ENCODE measurements around the gene DOK1. TPM values are rescaled to one million over a fixed set of nuclear protein-coding genes. Genes with fewer than 3 reads are reported as not detected.

Gene DOK1
- total RNA-seq, 1 donor = 89.8 TPM

DNA sequence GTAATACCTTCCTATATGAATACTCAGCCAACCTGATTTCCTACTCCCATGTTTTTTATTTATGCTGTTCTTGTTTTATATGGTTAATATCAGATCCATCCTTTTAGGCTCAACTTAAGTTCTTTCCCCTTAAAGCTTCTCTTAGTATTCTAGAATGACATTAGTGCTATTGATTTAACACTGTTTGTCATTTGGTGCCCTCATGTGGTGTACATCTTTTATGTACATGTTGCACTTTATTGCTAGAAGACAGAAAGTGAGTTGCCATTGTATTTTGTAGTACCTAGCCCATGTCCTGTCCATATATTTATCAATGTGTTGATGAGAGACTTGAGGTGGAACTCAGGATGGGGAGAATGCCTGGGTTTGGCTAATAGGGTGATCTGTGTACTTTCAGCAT, 22.3 kb upstream of the DOK1 start:
- TF ChIP-seq, protein P1, sequence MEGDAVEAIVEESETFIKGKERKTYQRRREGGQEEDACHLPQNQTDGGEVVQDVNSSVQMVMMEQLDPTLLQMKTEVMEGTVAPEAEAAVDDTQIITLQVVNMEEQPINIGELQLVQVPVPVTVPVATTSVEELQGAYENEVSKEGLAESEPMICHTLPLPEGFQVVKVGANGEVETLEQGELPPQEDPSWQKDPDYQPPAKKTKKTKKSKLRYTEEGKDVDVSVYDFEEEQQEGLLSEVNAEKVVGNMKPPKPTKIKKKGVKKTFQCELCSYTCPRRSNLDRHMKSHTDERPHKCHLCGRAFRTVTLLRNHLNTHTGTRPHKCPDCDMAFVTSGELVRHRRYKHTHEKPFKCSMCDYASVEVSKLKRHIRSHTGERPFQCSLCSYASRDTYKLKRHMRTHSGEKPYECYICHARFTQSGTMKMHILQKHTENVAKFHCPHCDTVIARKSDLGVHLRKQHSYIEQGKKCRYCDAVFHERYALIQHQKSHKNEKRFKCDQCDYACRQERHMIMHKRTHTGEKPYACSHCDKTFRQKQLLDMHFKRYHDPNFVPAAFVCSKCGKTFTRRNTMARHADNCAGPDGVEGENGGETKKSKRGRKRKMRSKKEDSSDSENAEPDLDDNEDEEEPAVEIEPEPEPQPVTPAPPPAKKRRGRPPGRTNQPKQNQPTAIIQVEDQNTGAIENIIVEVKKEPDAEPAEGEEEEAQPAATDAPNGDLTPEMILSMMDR (IDR thresholded peaks at IDR 0.05; ENCODE audit: extremely low read depth, low read depth, low read length) = peak; percentile 38
- no peak overlapping the region for H3K27ac ChIP-seq (ENCODE audit: low read depth, low read length)
- H4K20me1 ChIP-seq (ENCODE audit: insufficient read depth, low read length) = peaks cover 13% of the 10 kb centered on the region
- H3K79me2 ChIP-seq (ENCODE audit: insufficient read depth, low read length) = peaks cover 47% of the 10 kb centered on the region
- no peaks in the 10 kb centered on the region for H3K27me3 ChIP-seq (ENCODE audit: insufficient read depth, low read length)
- H3K4me2 ChIP-seq (ENCODE audit: insufficient read depth, low read length) = peak overlapping the region; percentile 99
- DNase-seq (ENCODE audit: insufficient read length, low spot score, missing footprints) = peak; percentile 92
- no peaks in the 10 kb centered on the region for H3K9me3 ChIP-seq (ENCODE audit: low read depth, low read length)
- H3K4me1 ChIP-seq (ENCODE audit: insufficient read depth, low read length) = peaks cover 29% of the 10 kb centered on the region
- peaks cover 53% of the 10 kb centered on the region for H3K36me3 ChIP-seq (ENCODE audit: insufficient read depth, low read length)
- H3K4me3 ChIP-seq (ENCODE audit: insufficient read depth, low read length) = no peak overlapping the region
- no peak overlapping the region for H2AFZ ChIP-seq (ENCODE audit: low read length)

DNA sequence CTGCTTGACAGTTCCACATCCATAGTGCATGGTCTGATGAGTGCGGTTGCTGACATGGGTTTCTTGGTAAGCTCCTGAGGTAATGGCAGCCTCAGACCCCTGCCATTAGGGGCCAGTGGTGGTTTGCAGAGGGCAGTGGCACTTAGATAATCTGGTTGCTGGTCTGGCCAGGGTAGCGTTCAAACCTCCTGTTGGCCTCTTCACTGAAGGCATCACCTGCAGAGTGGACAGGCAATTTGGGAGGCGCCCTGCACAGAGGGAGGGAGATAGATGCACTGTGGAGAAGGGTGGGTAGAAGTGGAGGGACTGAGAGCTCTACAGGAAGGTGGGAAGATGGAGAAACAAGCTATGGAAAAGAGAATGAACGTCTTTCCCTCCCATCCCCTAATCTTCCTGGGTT, 21.1 kb upstream of the DOK1 start:
- no peak for DNase-seq (ENCODE audit: insufficient read length, low spot score, missing footprints)
- H3K36me3 ChIP-seq (ENCODE audit: insufficient read depth, low read length) = peaks cover 54% of the 10 kb centered on the region
- H3K4me1 ChIP-seq (ENCODE audit: insufficient read depth, low read length) = peaks cover 22% of the 10 kb centered on the region
- H3K4me3 ChIP-seq (ENCODE audit: insufficient read depth, low read length) = no peak overlapping the region
- H2AFZ ChIP-seq (ENCODE audit: low read length) = no peak overlapping the region
- H3K79me2 ChIP-seq (ENCODE audit: insufficient read depth, low read length) = peaks cover 39% of the 10 kb centered on the region
- no peaks in the 10 kb centered on the region for H3K9me3 ChIP-seq (ENCODE audit: low read depth, low read length)
- H3K4me2 ChIP-seq (ENCODE audit: insufficient read depth, low read length) = no peak overlapping the region
- H4K20me1 ChIP-seq (ENCODE audit: insufficient read depth, low read length) = peaks cover 7% of the 10 kb centered on the region
- TF ChIP-seq, protein P1 (IDR thresholded peaks at IDR 0.05; ENCODE audit: extremely low read depth, low read depth, low read length) = no peak
- H3K27me3 ChIP-seq (ENCODE audit: insufficient read depth, low read length) = no peaks in the 10 kb centered on the region
- no peak overlapping the region for H3K27ac ChIP-seq (ENCODE audit: low read depth, low read length)

DNA sequence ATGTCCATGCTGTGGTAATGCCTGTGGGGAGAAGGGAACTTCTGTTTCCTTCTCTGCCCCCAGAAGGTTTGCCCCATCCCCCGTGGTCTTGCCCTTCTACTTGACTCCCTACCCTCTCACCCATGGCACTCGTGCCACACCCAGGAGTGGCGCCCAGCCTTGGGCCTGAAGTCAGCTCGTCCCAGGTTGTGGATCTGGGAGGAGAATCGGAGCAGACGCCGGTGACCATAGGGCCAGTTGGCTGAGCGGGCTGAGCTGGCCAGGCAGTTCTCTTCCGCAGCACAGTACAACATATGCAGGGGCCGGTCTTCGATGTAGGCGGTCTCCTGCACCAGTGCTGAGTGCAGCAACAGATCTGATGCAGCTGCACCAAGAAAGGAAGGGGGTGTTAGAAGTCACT, 20.1 kb upstream of the DOK1 start:
- peaks cover 62% of the 10 kb centered on the region for H3K36me3 ChIP-seq (ENCODE audit: insufficient read depth, low read length)
- peaks cover 15% of the 10 kb centered on the region for H3K4me1 ChIP-seq (ENCODE audit: insufficient read depth, low read length)
- no peak overlapping the region for H3K4me2 ChIP-seq (ENCODE audit: insufficient read depth, low read length)
- TF ChIP-seq, protein P1 (IDR thresholded peaks at IDR 0.05; ENCODE audit: extremely low read depth, low read depth, low read length) = no peak
- DNase-seq (ENCODE audit: insufficient read length, low spot score, missing footprints) = peak; percentile 37
- H4K20me1 ChIP-seq (ENCODE audit: insufficient read depth, low read length) = no peaks in the 10 kb centered on the region
- no peaks in the 10 kb centered on the region for H3K27me3 ChIP-seq (ENCODE audit: insufficient read depth, low read length)
- peaks cover 30% of the 10 kb centered on the region for H3K79me2 ChIP-seq (ENCODE audit: insufficient read depth, low read length)
- no peak overlapping the region for H3K27ac ChIP-seq (ENCODE audit: low read depth, low read length)
- no peak overlapping the region for H2AFZ ChIP-seq (ENCODE audit: low read length)
- no peak overlapping the region for H3K4me3 ChIP-seq (ENCODE audit: insufficient read depth, low read length)
- no peaks in the 10 kb centered on the region for H3K9me3 ChIP-seq (ENCODE audit: low read depth, low read length)

DNA sequence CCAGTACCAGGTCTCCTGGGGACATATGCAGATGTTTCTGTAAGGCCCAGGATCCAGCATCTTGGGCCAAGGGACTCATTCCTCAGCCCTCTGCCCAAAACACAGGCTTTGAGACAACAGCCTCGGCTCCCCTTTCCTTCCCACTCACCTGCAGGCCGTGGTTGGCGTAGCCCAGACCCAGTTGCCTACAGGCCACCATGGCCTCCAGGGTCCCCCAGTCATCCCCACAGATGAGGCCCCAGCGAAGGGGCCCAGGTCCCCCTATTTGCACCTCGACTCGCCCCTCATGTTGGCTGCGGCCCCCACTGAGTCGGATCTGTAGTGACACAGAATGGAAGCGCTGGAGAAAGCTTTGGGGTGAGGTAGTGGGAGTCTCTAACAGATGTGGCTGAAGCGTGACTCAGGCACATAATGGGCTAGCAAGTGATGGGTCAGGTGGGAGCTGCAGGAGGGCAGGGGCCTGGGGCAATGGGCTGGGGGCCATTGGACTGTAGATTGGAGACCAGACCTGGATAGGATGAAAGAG, 19.0 kb upstream of the DOK1 start:
- TF ChIP-seq, protein P1 (IDR thresholded peaks at IDR 0.05; ENCODE audit: extremely low read depth, low read depth, low read length) = no peak
- no peaks in the 10 kb centered on the region for H3K9me3 ChIP-seq (ENCODE audit: low read depth, low read length)
- H3K27ac ChIP-seq (ENCODE audit: low read depth, low read length) = no peak overlapping the region
- H2AFZ ChIP-seq (ENCODE audit: low read length) = no peak overlapping the region
- peaks cover 72% of the 10 kb centered on the region for H3K36me3 ChIP-seq (ENCODE audit: insufficient read depth, low read length)
- no peak overlapping the region for H3K4me3 ChIP-seq (ENCODE audit: insufficient read depth, low read length)
- no peaks in the 10 kb centered on the region for H3K27me3 ChIP-seq (ENCODE audit: insufficient read depth, low read length)
- no peaks in the 10 kb centered on the region for H4K20me1 ChIP-seq (ENCODE audit: insufficient read depth, low read length)
- H3K4me1 ChIP-seq (ENCODE audit: insufficient read depth, low read length) = peaks cover 15% of the 10 kb centered on the region
- peak; percentile 59 for DNase-seq (ENCODE audit: insufficient read length, low spot score, missing footprints)
- peaks cover 25% of the 10 kb centered on the region for H3K79me2 ChIP-seq (ENCODE audit: insufficient read depth, low read length)
- H3K4me2 ChIP-seq (ENCODE audit: insufficient read depth, low read length) = no peak overlapping the region
